ENCODE data around the gene UXT. TPM values are rescaled to one million over a fixed set of nuclear protein-coding genes. Genes with fewer than 3 reads are reported as not detected.

The UXT gene
- total and polyA plus RNA-seq, 2 donors, result 65.8 to 133 TPM

DNA sequence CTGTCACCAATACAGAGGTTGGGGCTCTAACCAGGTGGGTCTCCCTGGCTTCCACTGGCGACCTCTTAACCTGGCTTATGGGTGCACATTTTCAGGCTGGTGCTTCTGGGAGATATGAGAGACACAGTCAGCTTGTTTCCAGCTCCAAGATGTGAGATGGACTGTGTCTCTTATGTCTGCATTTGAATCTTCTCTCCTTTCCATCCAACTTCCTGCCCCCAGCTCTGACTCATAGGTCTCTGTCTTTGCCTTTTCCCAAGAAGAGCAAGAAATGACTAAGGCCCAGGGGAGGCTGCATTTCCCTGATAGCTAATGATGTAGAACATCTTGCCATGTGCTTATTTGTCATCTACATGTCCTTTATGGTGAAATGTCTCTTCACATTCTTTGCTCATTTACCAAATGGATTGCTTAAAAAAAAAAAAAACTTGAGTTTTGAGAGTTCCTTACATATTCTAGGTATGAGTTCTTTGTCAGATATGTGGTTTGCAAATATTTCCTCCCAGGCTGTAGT is 3.2 kb upstream of the UXT start:
- WGBS, result 79% methylated on average over 1 of the region's 1 CpG
- no peak overlapping the region for H3K27ac ChIP-seq (ENCODE audit: low read depth)
- H3K36me3 ChIP-seq (ENCODE audit: insufficient read depth), result no peaks in the 10 kb centered on the region
- no peaks in the 10 kb centered on the region for H3K4me1 ChIP-seq (ENCODE audit: insufficient read depth)
- H3K4me3 ChIP-seq (ENCODE audit: low read depth, low read length), result no peak overlapping the region
- no peak for DNase-seq (ENCODE audit: extremely low spot score)

DNA sequence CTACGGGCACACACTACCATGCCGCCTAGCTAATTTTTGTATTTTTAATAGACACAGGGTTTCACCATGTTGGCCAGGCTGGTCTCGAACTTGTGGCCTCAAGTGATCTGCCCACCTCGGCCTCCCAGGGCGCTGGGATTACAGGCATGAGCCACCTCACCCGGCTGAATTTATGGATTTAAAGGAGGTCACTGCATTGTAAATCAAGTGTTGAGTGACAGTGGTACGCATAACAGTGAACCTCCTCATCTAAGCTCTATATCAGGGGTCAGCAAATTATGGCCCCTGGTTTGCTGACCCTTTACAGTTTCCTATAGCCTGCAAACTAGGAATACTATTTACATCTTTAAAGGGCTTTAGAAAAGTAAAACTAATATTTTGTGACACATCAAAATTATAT is 2.6 kb upstream of the UXT start:
- no peaks in the 10 kb centered on the region for H3K4me1 ChIP-seq (ENCODE audit: insufficient read depth)
- no peak overlapping the region for H3K4me3 ChIP-seq (ENCODE audit: low read depth, low read length)
- H3K27ac ChIP-seq (ENCODE audit: low read depth), result no peak overlapping the region
- H3K36me3 ChIP-seq (ENCODE audit: insufficient read depth), result no peaks in the 10 kb centered on the region
- WGBS, result 88% methylated on average over 7 of the region's 7 CpGs
- no peak for DNase-seq (ENCODE audit: extremely low spot score)

DNA sequence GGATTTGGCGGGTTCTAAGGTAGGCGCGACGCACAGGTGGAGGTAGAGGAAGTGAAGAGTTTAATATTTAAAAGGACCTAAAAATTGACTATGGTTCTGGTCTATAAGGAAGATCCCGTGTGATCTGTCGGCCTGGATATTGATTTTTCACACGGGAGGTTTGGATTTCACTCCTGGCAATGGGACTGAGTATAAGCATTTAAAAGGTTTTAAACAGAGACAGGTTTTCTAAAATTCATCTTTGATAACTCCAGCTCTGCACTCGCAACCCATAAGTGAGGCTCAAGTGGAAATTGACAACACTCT is 394 bp upstream of the UXT start:
- Histone ChIP-seq H3K36me3 (ENCODE audit: insufficient read depth) (no peaks in the 10 kb centered on the region), H3K4me3 (ENCODE audit: low read depth, low read length) (peak overlapping the region; percentile 40), H3K4me1 (ENCODE audit: insufficient read depth) (no peaks in the 10 kb centered on the region), H3K27ac (ENCODE audit: low read depth) (peak overlapping the region; percentile 56)
- 20% methylated on average over 8 of the region's 8 CpGs for WGBS
- DNase-seq (ENCODE audit: extremely low spot score), result no peak

DNA sequence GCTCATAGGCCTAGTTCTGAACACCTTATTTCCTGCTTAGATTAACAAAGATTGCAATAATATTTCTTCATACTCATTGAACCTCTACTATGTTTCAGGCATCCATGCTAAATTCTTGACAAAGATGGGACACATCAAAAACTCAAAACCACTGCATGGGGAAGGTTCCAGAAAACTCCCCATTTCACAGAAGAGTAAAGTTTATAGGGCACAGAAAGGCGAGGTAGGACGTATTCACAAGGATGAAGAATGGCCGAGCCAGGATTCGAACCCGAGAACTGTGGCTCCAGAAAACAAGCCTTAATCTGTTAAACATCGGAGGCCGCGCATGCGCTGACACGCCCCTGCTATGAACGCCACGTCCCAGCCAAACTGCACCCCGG is 688 bp downstream of the UXT start:
- DNase-seq (ENCODE audit: extremely low spot score), result no peak
- no peaks in the 10 kb centered on the region for H3K4me1 ChIP-seq (ENCODE audit: insufficient read depth)
- peaks cover 2% of the 10 kb centered on the region for H3K36me3 ChIP-seq (ENCODE audit: insufficient read depth)
- H3K27ac ChIP-seq (ENCODE audit: low read depth), result peak overlapping the region; percentile 93
- H3K4me3 ChIP-seq (ENCODE audit: low read depth, low read length), result peak overlapping the region; percentile 45
- WGBS, result 1% methylated on average over 13 of the region's 13 CpGs

DNA sequence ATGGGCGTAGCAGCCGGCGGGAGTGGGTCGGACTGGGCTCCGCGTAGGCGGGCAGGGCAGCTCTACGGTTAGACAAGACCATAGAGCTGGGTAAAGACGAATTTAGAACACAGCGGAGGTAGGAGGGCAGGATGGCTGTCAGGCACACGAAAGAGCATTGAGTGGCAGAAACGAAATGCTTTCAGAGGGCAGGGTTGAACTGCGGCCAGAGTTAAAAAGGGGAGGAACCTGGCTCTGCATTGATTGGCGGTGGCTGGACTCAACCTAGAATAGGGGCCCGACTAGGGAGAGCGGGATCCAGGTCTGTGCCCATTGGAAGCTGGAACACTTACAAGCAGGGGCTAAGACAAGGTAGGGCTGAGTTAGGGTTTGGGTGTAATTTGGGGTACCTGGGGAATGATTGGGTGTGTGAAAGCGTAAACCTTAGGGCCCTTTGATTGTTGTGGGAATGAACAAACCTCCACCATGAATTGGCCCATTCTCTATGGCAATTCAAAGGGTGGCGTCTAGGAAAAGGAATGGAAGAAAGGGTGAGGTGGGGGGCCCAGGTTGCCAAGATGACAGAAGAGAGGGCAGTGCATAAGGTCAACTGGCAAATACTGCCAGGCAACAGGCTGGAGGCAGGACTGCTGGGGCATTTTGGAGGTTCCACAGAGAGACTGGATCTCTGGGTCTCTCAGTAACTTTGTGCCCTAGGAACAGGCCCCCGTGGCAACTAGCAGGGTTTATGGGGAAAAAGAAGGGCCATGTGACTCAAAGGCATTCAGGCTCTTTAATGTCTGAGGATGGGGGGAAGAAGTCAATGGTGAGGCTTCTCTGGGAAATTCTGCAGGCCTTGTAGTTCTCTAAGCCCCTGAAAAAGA is 7.7 kb downstream of the UXT start:
- H3K4me1 ChIP-seq (ENCODE audit: insufficient read depth), result no peaks in the 10 kb centered on the region
- H3K27ac ChIP-seq (ENCODE audit: low read depth), result no peak overlapping the region
- WGBS, result 13% methylated on average over 19 of the region's 19 CpGs
- no peak for DNase-seq (ENCODE audit: extremely low spot score)
- H3K4me3 ChIP-seq (ENCODE audit: low read depth, low read length), result peak overlapping the region; percentile 24
- H3K36me3 ChIP-seq (ENCODE audit: insufficient read depth), result peaks cover 2% of the 10 kb centered on the region

DNA sequence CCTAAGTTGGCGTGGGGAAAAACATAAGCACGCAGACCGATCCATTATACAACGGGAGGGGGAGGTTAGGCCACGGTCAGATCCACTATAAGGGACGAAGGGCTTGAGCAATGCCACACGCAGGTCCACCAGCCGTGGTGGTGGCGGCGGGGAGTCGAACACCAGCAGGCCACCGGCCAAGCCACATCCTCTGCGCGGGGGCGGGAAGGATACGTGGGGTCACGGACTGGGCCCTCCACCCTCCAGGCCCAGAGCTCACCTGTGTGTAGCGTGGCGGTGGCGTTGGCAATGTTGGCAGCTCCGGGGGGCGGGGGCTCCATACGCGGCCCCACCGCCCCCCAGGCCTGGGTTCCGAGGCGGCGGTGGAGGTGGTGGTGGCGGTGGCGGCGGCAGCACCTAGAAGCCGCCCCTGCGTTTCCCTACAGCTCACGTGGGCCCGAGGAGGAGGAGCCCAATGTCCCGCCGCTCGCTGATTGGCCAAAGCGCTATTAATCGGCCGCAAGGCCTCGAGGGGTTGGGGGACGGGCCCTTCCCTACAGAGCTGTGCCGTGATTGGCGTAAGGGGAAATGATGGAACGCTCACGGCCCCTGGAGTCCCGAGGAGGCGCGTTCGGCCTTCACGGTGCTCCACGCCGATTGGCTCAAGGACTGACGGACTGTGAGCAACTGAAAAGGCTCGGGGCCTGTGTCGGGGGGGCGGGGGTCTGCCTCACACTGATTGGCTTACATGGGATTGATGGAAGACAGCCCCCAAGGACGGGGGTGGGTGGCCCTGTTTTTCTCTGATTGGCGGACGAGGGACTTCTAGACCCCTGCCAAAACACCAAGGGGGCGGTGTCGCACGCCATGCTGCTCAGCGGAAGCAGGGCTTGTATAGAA is 8.6 kb downstream of the UXT start, which contains the start of gene ELK1:
Gene ELK1 (minus strand): TSS at position 400 of the 879 bp plus-strand sequence. CDS start 9,122 bp downstream, outside the sequence.
- Histone ChIP-seq H3K4me3 (ENCODE audit: low read depth, low read length) (peak within 1 kb of the TSS; percentile 58), H3K4me1 (ENCODE audit: insufficient read depth) (no peaks in the 10 kb centered on the region), H3K36me3 (ENCODE audit: insufficient read depth) (peaks cover 2% of the 10 kb centered on the region), H3K27ac (ENCODE audit: low read depth) (peak within 1 kb of the TSS; percentile 66)
- DNase-seq (ENCODE audit: extremely low spot score), result peak; percentile 95
- under 1% methylated on average over 65 of the region's 65 CpGs for WGBS

DNA sequence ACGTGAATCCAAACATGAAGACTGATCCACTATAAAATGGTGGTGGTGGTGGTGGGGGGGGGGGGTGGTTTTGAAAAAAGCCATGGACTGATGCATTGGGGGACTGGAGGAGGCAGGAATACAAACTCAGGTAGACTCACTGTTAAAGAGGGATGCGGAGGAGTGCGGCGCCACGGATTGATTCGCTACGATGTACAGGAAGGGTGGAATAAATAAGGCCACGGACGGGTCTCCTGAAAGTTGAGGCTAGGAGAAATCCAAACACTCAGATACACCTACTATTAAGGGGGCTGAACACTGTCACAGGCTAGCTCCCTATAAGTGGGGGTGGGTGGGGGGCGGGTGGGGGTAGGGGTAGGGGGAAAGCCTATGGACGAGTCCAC is 9.2 kb downstream of the UXT start:
- H3K36me3 ChIP-seq (ENCODE audit: insufficient read depth), result peaks cover 2% of the 10 kb centered on the region
- peak overlapping the region; percentile 58 for H3K4me3 ChIP-seq (ENCODE audit: low read depth, low read length)
- no peak overlapping the region for H3K27ac ChIP-seq (ENCODE audit: low read depth)
- 0% methylated on average over 11 of the region's 11 CpGs for WGBS
- DNase-seq (ENCODE audit: extremely low spot score), result no peak
- H3K4me1 ChIP-seq (ENCODE audit: insufficient read depth), result no peaks in the 10 kb centered on the region

DNA sequence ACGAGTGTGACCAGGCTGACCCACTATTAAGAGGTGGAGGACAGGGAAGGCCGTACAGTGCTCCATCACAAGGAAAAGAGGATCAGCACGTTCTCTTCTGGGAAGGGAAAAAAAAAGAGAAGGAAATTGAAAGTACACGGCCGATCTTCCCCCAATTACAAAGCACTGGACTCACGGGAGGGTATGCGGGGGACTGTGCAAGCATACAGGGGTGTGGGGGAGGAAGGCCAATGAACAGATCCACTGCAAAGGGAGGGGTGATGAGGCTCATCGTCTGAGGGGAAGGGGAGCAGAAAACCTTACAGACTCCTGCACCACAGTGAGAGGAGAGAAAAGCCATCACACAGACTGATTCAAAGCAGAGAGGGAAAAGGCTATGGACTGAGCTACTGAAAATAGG is 9.7 kb downstream of the UXT start:
- Histone ChIP-seq H3K4me1 (ENCODE audit: insufficient read depth) (no peaks in the 10 kb centered on the region), H3K27ac (ENCODE audit: low read depth) (no peak overlapping the region), H3K36me3 (ENCODE audit: insufficient read depth) (peaks cover 2% of the 10 kb centered on the region), H3K4me3 (ENCODE audit: low read depth, low read length) (peak overlapping the region; percentile 58)
- DNase-seq (ENCODE audit: extremely low spot score), result no peak
- 22% methylated on average over 8 of the region's 8 CpGs for WGBS

DNA sequence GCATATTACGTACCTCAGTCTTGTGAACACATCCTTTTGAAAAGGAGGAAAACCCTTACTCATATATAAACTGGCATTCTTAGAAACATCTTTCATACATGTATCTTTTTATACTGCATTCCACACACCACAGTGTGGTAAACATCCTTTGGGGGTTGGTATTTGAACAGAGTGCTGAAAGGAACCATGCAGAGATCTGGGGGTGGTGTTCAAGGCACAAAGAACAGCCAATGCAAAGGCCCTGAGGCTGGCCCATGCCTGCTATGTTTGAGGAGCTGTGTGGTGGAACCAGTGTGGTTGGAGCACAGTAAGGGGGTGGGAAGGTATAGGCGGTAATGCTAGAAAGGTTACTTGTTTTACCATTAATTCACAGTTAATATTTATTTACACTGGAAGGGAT is 10.6 kb downstream of the UXT start:
- H3K4me1 ChIP-seq (ENCODE audit: insufficient read depth), result no peaks in the 10 kb centered on the region
- no peaks in the 10 kb centered on the region for H3K36me3 ChIP-seq (ENCODE audit: insufficient read depth)
- 87% methylated on average over 2 of the region's 2 CpGs for WGBS
- H3K4me3 ChIP-seq (ENCODE audit: low read depth, low read length), result no peak overlapping the region
- H3K27ac ChIP-seq (ENCODE audit: low read depth), result no peak overlapping the region
- DNase-seq (ENCODE audit: extremely low spot score), result no peak

DNA sequence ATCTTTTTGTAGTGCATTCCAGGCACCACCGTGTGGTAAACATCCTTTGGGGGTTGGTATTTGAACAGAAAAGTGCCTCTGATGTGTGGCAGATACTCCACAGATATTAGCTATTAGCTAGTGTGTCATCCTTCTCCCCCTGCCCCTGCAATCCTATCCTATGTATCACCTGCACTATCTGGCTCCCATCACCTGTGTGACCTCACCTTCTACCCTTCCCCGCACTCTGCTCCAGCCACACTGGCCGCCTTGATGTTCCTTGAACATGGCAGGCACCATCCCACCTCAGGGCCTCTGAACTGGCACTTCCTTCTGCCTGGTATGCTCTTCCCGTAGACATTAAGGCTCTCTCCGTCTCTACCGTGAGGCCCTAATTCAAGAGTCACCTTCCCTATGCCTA is 12.3 kb downstream of the UXT start:
- Histone ChIP-seq H3K4me1 (ENCODE audit: insufficient read depth) (no peaks in the 10 kb centered on the region), H3K36me3 (ENCODE audit: insufficient read depth) (no peaks in the 10 kb centered on the region), H3K4me3 (ENCODE audit: low read depth, low read length) (no peak overlapping the region), H3K27ac (ENCODE audit: low read depth) (no peak overlapping the region)
- 75% methylated on average over 6 of the region's 6 CpGs for WGBS
- DNase-seq (ENCODE audit: extremely low spot score), result no peak

DNA sequence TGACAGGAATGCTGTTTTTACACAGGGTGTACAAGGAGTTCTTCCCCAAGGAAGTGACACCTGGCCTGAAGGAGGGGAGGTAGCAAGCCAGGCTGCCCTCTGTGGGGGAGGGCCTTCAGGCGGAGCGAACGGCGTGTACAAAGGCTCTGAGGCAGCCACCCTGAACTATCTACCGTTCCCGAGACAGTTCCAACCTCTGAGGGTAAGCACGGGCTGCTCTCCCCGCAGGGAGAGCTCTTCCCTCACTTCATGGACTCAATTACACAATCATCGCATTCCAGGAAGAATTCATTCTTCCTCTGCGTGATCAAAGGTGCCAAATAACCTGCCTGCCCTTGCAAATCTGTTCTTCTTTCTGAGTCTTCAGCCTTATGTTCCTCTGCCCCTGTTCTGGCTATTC is 13.4 kb downstream of the UXT start:
- Histone ChIP-seq H3K27ac (ENCODE audit: low read depth) (no peak overlapping the region), H3K4me1 (ENCODE audit: insufficient read depth) (no peaks in the 10 kb centered on the region), H3K4me3 (ENCODE audit: low read depth, low read length) (no peak overlapping the region), H3K36me3 (ENCODE audit: insufficient read depth) (no peaks in the 10 kb centered on the region)
- DNase-seq (ENCODE audit: extremely low spot score), result no peak
- WGBS, result 76% methylated on average over 10 of the region's 10 CpGs

DNA sequence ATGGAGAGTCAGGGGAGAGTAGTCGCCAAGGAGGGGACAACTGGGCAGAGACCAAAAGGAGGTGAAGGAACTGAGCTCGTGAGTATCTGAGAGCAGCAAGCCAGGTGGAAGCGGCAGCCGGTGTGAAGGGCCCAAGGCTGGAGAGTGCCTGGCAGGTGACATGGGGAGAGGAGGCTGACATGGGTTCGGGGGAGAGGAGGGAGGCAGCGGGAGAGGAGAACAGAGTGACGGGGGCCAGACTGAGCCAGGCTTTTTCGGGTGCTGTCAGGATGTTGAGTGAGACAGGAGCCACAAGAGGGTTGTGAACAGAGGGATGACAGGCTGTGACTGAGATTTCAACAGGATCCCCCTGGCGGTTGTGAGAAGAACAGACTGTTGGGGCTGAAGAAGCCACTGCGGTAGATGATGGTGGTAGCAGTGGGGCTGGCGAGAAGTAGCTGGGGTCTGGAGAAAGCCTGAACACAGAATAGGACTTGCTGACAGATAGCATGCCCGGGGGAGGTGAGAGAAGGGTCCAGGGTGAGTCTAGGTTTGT is 14.4 kb downstream of the UXT start:
- Histone ChIP-seq H3K4me1 (ENCODE audit: insufficient read depth) (no peaks in the 10 kb centered on the region), H3K4me3 (ENCODE audit: low read depth, low read length) (no peak overlapping the region), H3K36me3 (ENCODE audit: insufficient read depth) (no peaks in the 10 kb centered on the region), H3K27ac (ENCODE audit: low read depth) (no peak overlapping the region)
- WGBS, result 56% methylated on average over 12 of the region's 12 CpGs
- DNase-seq (ENCODE audit: extremely low spot score), result no peak

DNA sequence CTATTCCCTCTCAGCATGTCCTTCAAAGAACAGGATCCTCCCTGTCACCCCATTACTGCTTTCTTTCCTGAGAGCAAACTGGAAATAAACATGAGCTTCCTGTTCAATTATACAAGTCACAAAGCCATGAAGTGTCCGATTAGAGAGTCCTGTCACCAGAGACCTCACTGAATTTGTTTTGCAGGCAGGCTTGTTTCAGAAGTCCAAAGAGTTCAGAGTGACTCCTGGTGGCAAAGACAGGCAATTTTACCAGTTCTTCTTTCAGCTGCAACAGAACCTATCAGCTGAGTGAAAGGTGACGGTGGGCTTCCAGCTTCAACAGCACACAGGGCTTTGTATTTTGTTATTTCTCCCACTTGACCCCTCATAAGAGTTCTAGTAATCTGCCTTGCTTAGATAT is 15.1 kb downstream of the UXT start:
- H3K36me3 ChIP-seq (ENCODE audit: insufficient read depth), result no peaks in the 10 kb centered on the region
- H3K27ac ChIP-seq (ENCODE audit: low read depth), result no peak overlapping the region
- DNase-seq (ENCODE audit: extremely low spot score), result no peak
- 15% methylated on average over 2 of the region's 2 CpGs for WGBS
- no peaks in the 10 kb centered on the region for H3K4me1 ChIP-seq (ENCODE audit: insufficient read depth)
- no peak overlapping the region for H3K4me3 ChIP-seq (ENCODE audit: low read depth, low read length)

Data from urinary bladder (tissue), 4 donors.